HFFc6 (cell line): Measurements from ENCODE around the gene SESN1. TPM values are rescaled to one million over a fixed set of nuclear protein-coding genes. Genes with fewer than 3 reads are reported as not detected.

Source experiments
- DNase-seq: peaks from one replicate; pipeline ENCODE4 v3.0.0-alpha.2; 2018
- H3K27ac Mint-ChIP-seq: 2 replicates; pipeline ENCODE4 v1.8.0; 2020; ENCODE audit warnings: mild to moderate bottlenecking, mixed read lengths
- H3K27me3 Mint-ChIP-seq: 2 replicates; pipeline ENCODE4 v1.8.0; 2021; ENCODE audit warnings: mild to moderate bottlenecking, moderate library complexity, mixed read lengths; ENCODE audit not compliant: insufficient read depth
- H3K36me3 Mint-ChIP-seq: 2 replicates; pipeline ENCODE4 v1.8.0; 2021; ENCODE audit warnings: low read depth, mixed read lengths
- H3K4me1 Mint-ChIP-seq: 2 replicates; pipeline ENCODE4 v1.8.0; 2020; ENCODE audit warnings: low read depth, mixed read lengths
- H3K4me3 Mint-ChIP-seq: 2 replicates; pipeline ENCODE4 v1.8.0; 2020; ENCODE audit warnings: mild to moderate bottlenecking, moderate library complexity, mixed read lengths
- H3K9me3 Mint-ChIP-seq: 2 replicates; pipeline ENCODE4 v1.8.0; 2020; ENCODE audit warnings: mild to moderate bottlenecking, mixed read lengths
- CTCF ChIP-seq: fragments of 200-600 bp; sonication (generic); IDR thresholded peaks from 2 replicates; pipeline ENCODE4 v1.5.0; 2021; ENCODE audit warnings: antibody characterized with exemption, mild to moderate bottlenecking
- total RNA-seq, 6 experiments: library from RNA; stranded (reverse); fragmentation: NEBNext Ultra II Directional; extraction: Animal tissue kit (Norgen Biotek cat#: 25700); gene quantifications; 2 replicates in 1 of 6; 3 replicates in 5 of 6; pipeline ENCODE4 v1.2.3, GENCODE V29; 2021

SESN1 gene
- total RNA-seq, 6 experiments from 2014 or later: 12.1 to 16.9 (median 13.7) TPM

DNA sequence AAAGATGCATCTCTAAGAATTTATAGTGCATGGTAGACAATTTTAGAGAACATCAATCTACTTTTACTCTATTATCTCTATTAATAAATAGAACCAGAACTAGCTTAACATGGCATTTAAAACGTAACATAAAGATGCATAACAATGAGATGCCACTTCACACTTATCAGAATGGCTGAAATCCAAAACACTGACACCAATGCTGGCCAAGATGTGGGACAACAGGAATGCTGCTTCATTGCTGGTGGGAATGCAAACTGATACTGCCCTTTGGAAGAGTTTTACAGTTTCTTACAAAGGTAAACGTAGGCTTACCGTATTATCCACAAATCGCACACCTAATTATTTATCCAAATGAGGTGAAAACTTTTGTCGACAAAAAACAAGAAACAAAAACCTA is 95.2 kb downstream of the SESN1 start:
- Mint-ChIP-seq H3K27me3 (no peaks in the 10 kb centered on the region; the same call in 1 of the 2 replicates), H3K27ac (no peak overlapping the region), H3K4me3 (no peak overlapping the region), H3K9me3 (no peaks in the 10 kb centered on the region), H3K4me1 (peaks cover 13% of the 10 kb centered on the region), H3K36me3 (peaks cover 22% of the 10 kb centered on the region)
- TF ChIP-seq CTCF: no peak
- DNase-seq: no peak

GRCh38 chr6:108998485-108998884 is 96.2 kb downstream of the SESN1 start:
- DNase-seq: no peak
- no peak for TF ChIP-seq CTCF
- Mint-ChIP-seq H3K27me3 (no peaks in the 10 kb centered on the region; the same call in 1 of the 2 replicates), H3K27ac (no peak overlapping the region), H3K4me1 (peaks cover 13% of the 10 kb centered on the region), H3K9me3 (no peaks in the 10 kb centered on the region), H3K4me3 (no peak overlapping the region), H3K36me3 (peaks cover 22% of the 10 kb centered on the region)

DNA sequence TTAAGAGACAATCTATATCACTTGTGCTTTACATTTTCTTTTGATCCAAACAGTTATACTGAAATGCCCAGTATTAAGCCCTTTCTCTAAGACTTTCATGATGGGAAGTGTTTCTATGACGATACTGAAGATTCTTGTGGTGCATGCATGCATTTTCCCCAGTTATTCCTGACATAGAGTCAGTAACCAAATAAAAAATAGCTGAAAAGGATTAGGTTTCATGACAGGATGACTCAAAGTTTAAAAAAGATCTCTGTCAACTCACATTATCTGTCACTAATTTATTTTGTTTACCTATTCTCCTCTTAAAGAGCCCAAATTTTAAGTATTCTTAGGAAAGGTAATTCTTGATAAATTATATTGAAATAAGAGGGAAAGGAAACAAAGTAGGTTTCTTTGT is 98.4 kb downstream of the SESN1 start:
- DNase-seq: no peak
- peaks cover 28% of the 10 kb centered on the region for H3K36me3 Mint-ChIP-seq
- H3K4me3 Mint-ChIP-seq: no peak overlapping the region
- H3K9me3 Mint-ChIP-seq: no peaks in the 10 kb centered on the region
- H3K27ac Mint-ChIP-seq: no peak overlapping the region
- no peaks in the 10 kb centered on the region; the same call in 1 of the 2 replicates for H3K4me1 Mint-ChIP-seq
- TF ChIP-seq CTCF: no peak
- H3K27me3 Mint-ChIP-seq: no peaks in the 10 kb centered on the region; the same call in 1 of the 2 replicates

DNA sequence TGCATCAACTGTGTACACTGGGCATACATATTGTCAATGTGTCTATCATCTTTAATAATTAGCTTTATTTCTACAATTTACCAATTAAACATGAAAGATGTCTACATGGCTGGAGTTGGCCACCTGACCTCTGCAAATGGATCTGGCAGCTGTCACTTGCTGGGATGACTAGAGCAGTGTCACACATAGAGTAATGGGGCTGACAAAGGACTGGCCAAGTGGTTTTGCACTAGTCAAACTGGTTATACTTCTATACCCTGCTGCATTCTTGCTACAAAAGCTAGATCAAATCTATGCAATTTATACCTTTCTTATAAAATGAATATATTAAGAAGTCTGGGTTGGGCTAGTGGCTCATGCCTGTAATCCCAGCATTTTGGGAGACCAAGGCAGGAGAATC is 99.3 kb downstream of the SESN1 start:
- Mint-ChIP-seq H3K27me3 (no peaks in the 10 kb centered on the region; the same call in 1 of the 2 replicates), H3K27ac (no peak overlapping the region), H3K4me1 (no peaks in the 10 kb centered on the region), H3K4me3 (no peak overlapping the region), H3K36me3 (peaks cover 35% of the 10 kb centered on the region), H3K9me3 (no peaks in the 10 kb centered on the region)
- TF ChIP-seq CTCF: no peak
- DNase-seq: no peak

- Mint-ChIP-seq H3K36me3 (peaks cover 34% of the 10 kb centered on the region), H3K4me1 (no peaks in the 10 kb centered on the region), H3K27me3 (no peaks in the 10 kb centered on the region; the same call in 1 of the 2 replicates), H3K9me3 (no peaks in the 10 kb centered on the region), H3K4me3 (no peak overlapping the region), H3K27ac (no peak overlapping the region)
- no peak for TF ChIP-seq CTCF
- no peak for DNase-seq
Measured at GRCh38 chr6:108993876-108994275, 100.8 kb downstream of the SESN1 start.

GRCh38 chr6:108989700-108990099 is 104.9 kb downstream of the SESN1 start:
- H3K4me1 Mint-ChIP-seq: no peaks in the 10 kb centered on the region
- no peak for DNase-seq
- H3K9me3 Mint-ChIP-seq: no peaks in the 10 kb centered on the region
- no peak for TF ChIP-seq CTCF
- H3K27me3 Mint-ChIP-seq: no peaks in the 10 kb centered on the region; the same call in 1 of the 2 replicates
- H3K4me3 Mint-ChIP-seq: no peak overlapping the region
- peaks cover 21% of the 10 kb centered on the region for H3K36me3 Mint-ChIP-seq
- no peak overlapping the region for H3K27ac Mint-ChIP-seq
